Duodenal mucosa (tissue), 2 donors: ENCODE measurements around the gene ZSCAN30.

ENCODE experiments used
- H3K27ac ChIP-seq: one replicate; pipeline ENCODE4 v1.7.0; 2013; ENCODE audit warnings: low read depth, low read length
- H3K27me3 ChIP-seq, 2 donors: one replicate each; pipeline ENCODE4 v1.7.0; 2013; ENCODE audit warnings: low read length in 2 of 2, control low read depth in 1 of 2; ENCODE audit not compliant: insufficient read depth in 2 of 2, control insufficient read depth in 1 of 2
- H3K36me3 ChIP-seq, 2 donors: one replicate each; pipeline ENCODE4 v1.7.0; 2013; ENCODE audit warnings: low read length in 2 of 2, control low read depth in 1 of 2; ENCODE audit not compliant: insufficient read depth in 2 of 2, control insufficient read depth in 1 of 2
- H3K4me1 ChIP-seq, 2 donors: one replicate each; pipeline ENCODE4 v1.7.0; 2013; ENCODE audit warnings: low read length in 2 of 2, control low read depth in 1 of 2; ENCODE audit not compliant: insufficient read depth in 2 of 2, control insufficient read depth in 1 of 2
- H3K4me3 ChIP-seq, 2 donors: one replicate each; pipeline ENCODE4 v1.7.0; 2013; ENCODE audit warnings: low read length in 2 of 2, low read depth in 1 of 2
- H3K9ac ChIP-seq, 2 donors: one replicate each; pipeline ENCODE4 v1.7.0; 2013; ENCODE audit warnings: low read length in 2 of 2, low read depth in 1 of 2
- H3K9me3 ChIP-seq, 2 donors: one replicate each; pipeline ENCODE4 v1.7.0; 2013; ENCODE audit warnings: low read length in 2 of 2, control low read depth in 1 of 2; ENCODE audit not compliant: control insufficient read depth in 1 of 2

The ZSCAN30 gene

GRCh38 chr18:35264409-35264808 is 25.6 kb downstream of the ZSCAN30 start:
- H3K27me3 ChIP-seq: no peaks in the 10 kb centered on the region
- no peaks in the 10 kb centered on the region for H3K9me3 ChIP-seq
- H3K27ac ChIP-seq: no peak overlapping the region
- H3K9ac ChIP-seq: no peak overlapping the region
- H3K4me3 ChIP-seq: no peak overlapping the region
- peaks cover 0 to 5% of the 10 kb centered on the region in 2 donors for H3K4me1 ChIP-seq
- H3K36me3 ChIP-seq: peaks cover 0 to 9% of the 10 kb centered on the region in 2 donors

GRCh38 chr18:35256947-35257346 is 33.1 kb downstream of the ZSCAN30 start:
- H3K4me3 ChIP-seq: no peak overlapping the region

GRCh38 chr18:35253655-35254287 is 36.3 kb downstream of the ZSCAN30 start:
- no peaks in the 10 kb centered on the region for H3K4me1 ChIP-seq
- H3K36me3 ChIP-seq: peaks cover 8 to 35% of the 10 kb centered on the region in 2 donors
- peaks cover 12 to 17% of the 10 kb centered on the region in 2 donors for H3K9me3 ChIP-seq
- H3K27me3 ChIP-seq: no peaks in the 10 kb centered on the region
- no peak overlapping the region for H3K4me3 ChIP-seq
- H3K27ac ChIP-seq: no peak overlapping the region
- H3K9ac ChIP-seq: no peak overlapping the region

More at GRCh38 chr18:35256947-35257346, 33.1 kb downstream of the ZSCAN30 start:
- Histone ChIP-seq H3K9me3 (peaks cover 12 to 17% of the 10 kb centered on the region in 2 donors), H3K27me3 (no peaks in the 10 kb centered on the region), H3K36me3 (peaks cover 8 to 26% of the 10 kb centered on the region in 2 donors), H3K4me1 (no peaks in the 10 kb centered on the region), H3K9ac (no peak overlapping the region), H3K27ac (no peak overlapping the region)

GRCh38 chr18:35252466-35252865 is 37.6 kb downstream of the ZSCAN30 start:
- Histone ChIP-seq H3K9ac (no peak overlapping the region), H3K27ac (no peak overlapping the region), H3K27me3 (no peaks in the 10 kb centered on the region), H3K4me1 (no peaks in the 10 kb centered on the region), H3K9me3 (peaks cover 12 to 17% of the 10 kb centered on the region in 2 donors), H3K4me3 (no peak overlapping the region), H3K36me3 (peaks cover 9 to 48% of the 10 kb centered on the region in 2 donors)

- Histone ChIP-seq H3K27me3 (no peaks in the 10 kb centered on the region), H3K36me3 (peaks cover 38 to 71% of the 10 kb centered on the region in 2 donors), H3K4me1 (no peaks in the 10 kb centered on the region), H3K9me3 (peaks cover 9 to 21% of the 10 kb centered on the region in 2 donors), H3K4me3 (no peak overlapping the region), H3K27ac (no peak overlapping the region), H3K9ac (no peak overlapping the region)
Measured at GRCh38 chr18:35248429-35248828, 41.6 kb downstream of the ZSCAN30 start.

- H3K36me3 ChIP-seq: peaks cover 42 to 76% of the 10 kb centered on the region in 2 donors
- H3K27ac ChIP-seq: no peak overlapping the region
Measured at GRCh38 chr18:35247412-35248249, 42.4 kb downstream of the ZSCAN30 start.

GRCh38 chr18:35246831-35247230 is 43.2 kb downstream of the ZSCAN30 start:
- no peak overlapping the region for H3K4me3 ChIP-seq
- H3K9ac ChIP-seq: no peak overlapping the region
- peaks cover 6 to 10% of the 10 kb centered on the region in 2 donors for H3K9me3 ChIP-seq
- H3K27ac ChIP-seq: no peak overlapping the region
- no peaks in the 10 kb centered on the region for H3K27me3 ChIP-seq
- peaks cover 39 to 76% of the 10 kb centered on the region in 2 donors for H3K36me3 ChIP-seq
- peaks cover 0 to 4% of the 10 kb centered on the region in 2 donors for H3K4me1 ChIP-seq

More at GRCh38 chr18:35247412-35248249, 42.4 kb downstream of the ZSCAN30 start:
- Histone ChIP-seq H3K4me3 (no peak overlapping the region), H3K9ac (no peak overlapping the region), H3K27me3 (no peaks in the 10 kb centered on the region), H3K4me1 (no peaks in the 10 kb centered on the region), H3K9me3 (peaks cover 6 to 15% of the 10 kb centered on the region in 2 donors)

- Histone ChIP-seq H3K27me3 (no peaks in the 10 kb centered on the region), H3K9ac (no peak overlapping the region), H3K36me3 (peaks cover 39 to 70% of the 10 kb centered on the region in 2 donors), H3K4me3 (no peak overlapping the region), H3K9me3 (peaks cover 6 to 10% of the 10 kb centered on the region in 2 donors), H3K27ac (no peak overlapping the region), H3K4me1 (peaks cover 0 to 4% of the 10 kb centered on the region in 2 donors)
Measured at GRCh38 chr18:35245719-35246317, 44.2 kb downstream of the ZSCAN30 start.

GRCh38 chr18:35244671-35245070 is 45.4 kb downstream of the ZSCAN30 start:
- Histone ChIP-seq H3K4me3 (no peak overlapping the region), H3K27ac (no peak overlapping the region), H3K36me3 (peaks cover 39 to 64% of the 10 kb centered on the region in 2 donors), H3K9me3 (peaks cover 6 to 10% of the 10 kb centered on the region in 2 donors), H3K9ac (no peak overlapping the region), H3K27me3 (no peaks in the 10 kb centered on the region), H3K4me1 (peaks cover 3 to 8% of the 10 kb centered on the region in 2 donors)

GRCh38 chr18:35242426-35242825 is 47.6 kb downstream of the ZSCAN30 start:
- peaks cover 6 to 10% of the 10 kb centered on the region in 2 donors for H3K9me3 ChIP-seq
- H3K9ac ChIP-seq: no peak overlapping the region
- peaks cover 3 to 8% of the 10 kb centered on the region in 2 donors for H3K4me1 ChIP-seq
- H3K27ac ChIP-seq: no peak overlapping the region
- no peaks in the 10 kb centered on the region for H3K27me3 ChIP-seq
- no peak overlapping the region for H3K4me3 ChIP-seq
- H3K36me3 ChIP-seq: peaks cover 35 to 49% of the 10 kb centered on the region in 2 donors
